Hypothalamus (tissue), 51 donors: ENCODE data around the gene ZNF140.
A peak's percentile ranks its signal among the peaks of the same experiment; 100 is the strongest.

Source experiments
- DNase-seq, 51 donors: peaks; one replicate each; lab custom pipeline; 2025; lab: John Stamatoyannopoulos, UW

ZNF140 gene

DNA sequence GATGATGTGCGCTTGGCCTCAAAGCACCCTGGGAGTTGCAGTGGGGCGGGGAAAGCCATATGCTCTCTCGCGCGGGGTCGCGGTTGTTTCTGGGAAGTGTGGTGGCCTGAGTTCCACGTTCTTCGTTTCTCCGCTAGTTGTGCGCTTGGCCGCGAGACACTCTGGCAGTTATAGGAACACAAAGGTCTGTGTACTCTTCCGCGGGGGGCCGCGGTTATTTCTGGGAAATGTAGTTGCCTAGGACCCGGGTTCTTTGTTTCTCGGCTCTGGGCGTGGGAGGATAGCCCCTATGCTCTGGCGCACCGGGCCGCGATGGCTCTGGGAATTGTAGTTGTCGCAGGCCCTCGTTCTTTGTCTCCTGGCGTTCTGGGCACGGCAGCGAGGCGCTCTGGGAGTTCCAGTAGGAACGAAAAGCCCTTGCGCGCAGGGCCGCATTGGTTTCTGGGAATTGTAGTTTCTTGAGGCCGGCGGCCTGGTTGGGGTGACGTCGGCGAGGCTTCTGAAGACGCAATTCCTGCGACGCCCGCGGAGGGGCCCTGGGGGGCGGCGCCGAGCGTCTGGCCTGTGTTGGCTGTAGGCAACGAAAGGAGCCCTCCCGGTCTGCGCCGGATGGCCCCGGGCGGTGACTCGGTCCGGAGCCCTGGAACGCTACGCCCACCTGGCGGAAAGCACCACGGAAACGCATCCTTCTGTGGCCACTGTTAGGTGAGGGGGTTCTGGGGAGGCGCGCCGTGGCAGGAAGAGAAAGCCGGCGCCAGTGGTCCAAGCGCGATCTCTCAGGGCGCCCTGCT lies at the start of gene ZNF140:
Gene ZNF140 (plus strand): TSS at position 556 of the 791 bp plus-strand sequence. CDS start 398 bp downstream, outside the sequence.
- peak; percentile 88 to 100 (median 98) for DNase-seq

DNA sequence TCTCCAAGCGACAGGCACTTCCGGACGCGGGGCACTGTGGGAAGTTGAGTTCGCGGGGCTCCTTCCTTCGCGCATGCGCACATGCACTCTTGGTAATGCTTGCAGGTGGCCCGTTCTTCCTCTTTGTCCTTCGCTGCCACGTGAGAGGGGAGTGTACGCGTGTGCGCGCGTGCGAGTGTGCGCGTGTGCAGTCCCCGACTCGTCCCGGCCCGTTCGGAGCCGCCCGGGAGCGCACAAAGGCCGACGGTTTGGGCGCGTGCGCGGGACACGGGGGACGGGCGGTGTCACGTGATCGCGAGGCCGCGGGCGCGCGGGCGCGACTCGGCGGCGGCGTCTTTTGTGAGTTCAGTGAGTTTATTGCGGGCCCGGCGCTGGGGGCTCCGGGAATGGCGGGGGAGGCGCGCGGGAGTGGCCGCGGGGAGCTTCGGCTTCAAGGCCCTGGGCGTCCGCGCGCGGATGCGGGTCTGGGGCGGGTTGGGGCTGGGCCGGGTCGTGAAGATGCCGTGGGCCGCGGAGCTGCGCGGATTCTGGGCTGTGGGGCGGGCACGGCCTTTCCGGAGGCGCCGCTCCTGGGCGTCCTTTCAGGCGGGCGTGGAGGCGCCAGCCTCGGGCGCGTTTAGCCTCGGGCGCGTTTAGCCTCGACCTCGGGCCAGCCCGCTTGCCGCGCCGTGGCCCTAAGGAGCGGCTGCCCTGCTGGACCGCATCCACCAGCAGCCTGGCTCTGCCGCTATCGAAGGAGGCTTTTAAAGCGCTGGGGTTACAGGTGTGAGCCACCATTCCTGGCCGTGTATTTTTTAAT lies 43.3 kb upstream of the ZNF140 start, which contains the start of gene ZNF84:
Gene ZNF84 (plus strand): TSS at position 303 of the 799 bp plus-strand sequence. CDS start 3,959 bp downstream, outside the sequence.
- peak; percentile 73 to 99 (median 91) for DNase-seq

DNA sequence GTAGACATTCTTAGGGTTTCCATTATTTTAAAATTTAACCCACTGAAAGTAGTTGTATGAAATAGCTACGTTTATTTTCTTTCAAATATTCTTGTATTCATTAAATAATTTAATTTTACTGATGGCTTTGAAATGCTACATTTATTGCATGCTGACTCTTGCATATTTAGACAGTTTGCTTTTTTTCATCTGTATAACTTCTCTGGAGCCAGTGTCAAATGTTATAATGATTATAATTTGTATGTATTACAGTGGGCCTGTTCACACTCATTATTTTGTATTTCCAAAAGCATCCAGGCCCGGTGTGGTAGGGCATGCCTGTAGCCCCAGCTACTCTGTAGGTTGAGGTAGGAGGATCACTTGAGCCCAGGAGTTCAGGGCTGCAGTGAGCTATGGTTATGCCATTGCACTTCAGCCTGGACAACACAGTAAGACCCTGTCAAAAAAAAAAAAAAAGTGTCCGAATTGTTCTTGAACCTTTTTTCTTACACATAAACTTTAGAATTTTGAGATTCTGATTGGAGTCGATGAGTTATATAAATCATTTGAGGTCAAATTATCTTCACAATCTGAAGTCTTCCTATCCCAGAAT lies 42.5 kb upstream of the ZNF140 start:
- no peak for DNase-seq

DNA sequence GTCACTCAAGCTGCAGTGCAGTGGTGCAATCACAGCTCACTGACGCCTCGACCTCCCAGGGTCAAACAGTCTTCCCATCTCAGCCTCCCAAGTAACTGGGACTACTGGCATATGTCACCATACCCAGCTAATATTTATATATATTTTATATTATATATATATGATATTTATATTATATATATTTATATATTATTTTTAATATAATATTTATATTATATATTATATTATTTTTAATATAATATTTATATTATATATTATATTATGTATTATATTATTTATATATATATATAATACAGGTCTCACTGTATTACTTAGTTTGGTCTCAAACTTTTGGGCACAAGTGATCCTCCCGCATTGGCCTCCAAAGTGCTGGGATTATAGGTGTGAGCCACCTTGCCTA lies 34.0 kb upstream of the ZNF140 start:
- no peak for DNase-seq

DNA sequence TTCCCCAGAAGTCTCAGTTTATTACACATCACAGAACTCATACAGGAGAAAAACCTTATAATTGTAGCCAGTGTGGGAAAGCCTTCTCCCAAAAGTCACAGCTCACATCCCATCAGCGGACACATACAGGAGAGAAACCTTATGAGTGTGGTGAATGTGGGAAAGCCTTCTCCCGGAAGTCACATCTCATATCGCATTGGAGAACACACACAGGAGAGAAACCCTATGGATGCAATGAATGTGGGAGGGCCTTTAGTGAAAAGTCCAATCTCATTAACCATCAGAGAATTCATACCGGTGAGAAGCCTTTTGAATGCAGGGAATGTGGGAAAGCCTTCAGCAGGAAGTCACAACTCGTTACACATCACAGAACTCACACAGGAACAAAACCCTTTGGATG lies 23.3 kb upstream of the ZNF140 start:
- DNase-seq = no peak

DNA sequence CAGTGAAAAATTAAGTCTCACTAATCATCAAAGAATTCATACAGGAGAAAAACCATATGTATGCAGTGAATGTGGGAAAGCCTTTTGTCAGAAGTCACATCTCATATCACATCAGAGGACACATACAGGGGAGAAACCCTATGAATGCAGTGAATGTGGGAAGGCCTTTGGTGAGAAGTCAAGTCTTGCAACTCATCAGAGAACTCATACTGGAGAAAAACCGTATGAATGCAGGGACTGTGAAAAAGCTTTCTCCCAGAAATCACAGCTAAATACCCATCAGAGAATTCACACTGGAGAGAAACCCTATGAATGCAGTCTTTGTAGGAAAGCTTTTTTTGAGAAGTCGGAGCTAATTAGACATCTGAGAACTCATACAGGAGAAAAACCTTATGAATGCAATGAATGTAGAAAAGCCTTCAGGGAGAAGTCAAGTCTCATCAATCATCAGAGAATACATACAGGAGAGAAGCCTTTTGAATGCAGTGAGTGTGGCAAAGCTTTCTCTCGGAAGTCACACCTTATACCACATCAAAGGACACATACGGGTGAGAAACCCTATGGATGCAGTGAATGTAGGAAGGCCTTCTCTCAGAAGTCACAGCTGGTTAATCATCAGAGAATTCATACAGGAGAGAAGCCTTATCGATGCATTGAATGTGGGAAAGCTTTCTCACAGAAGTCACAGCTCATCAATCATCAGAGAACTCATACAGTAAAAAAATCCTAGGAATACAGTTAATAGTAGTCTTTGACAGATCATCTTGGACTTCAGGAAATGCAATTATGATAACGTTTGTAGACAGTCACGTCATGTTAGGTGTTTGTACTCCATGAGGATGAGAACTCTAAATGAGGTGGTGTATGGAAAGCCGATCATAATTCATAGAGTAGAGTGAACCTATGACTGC lies 22.3 kb upstream of the ZNF140 start:
- DNase-seq = no peak

DNA sequence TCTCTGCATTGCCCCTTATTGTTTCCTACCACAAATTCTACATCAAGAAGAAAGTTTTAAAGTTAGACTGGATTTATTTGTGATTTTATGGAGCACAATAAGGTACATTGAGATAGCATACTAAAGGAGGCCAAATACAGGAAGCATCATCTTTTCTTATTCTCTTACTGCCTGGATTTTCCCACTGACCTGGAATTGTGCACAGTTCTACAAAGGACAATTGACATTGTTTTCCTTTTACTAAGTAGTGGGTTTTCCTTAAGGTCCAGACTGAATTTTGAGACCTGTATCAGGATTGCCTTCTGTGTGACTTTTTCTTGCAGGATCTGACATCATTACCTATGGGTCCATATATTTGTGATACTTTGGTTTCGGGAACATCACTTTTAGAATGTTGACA lies 18.8 kb upstream of the ZNF140 start:
- no peak for DNase-seq

DNA sequence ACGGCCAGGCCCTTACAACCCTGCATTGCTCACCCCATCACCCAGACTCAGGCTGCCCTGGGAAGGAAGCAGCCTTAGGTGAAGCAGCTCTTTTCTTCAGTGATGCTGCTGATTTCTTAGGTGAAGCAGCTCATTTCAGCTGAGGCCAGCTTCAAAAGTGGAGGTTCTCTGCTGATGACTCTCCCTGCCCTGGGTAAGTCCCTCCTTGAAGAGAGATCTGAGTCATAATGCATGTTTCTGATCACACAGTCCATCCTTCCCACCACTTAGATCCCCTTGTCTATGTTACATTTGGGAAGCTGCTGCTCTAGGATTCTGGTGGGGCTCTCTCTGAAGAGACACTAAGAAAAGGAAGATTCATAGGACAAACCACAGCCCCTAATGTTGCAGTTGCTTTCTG lies 17.2 kb upstream of the ZNF140 start:
- DNase-seq = no peak

DNA sequence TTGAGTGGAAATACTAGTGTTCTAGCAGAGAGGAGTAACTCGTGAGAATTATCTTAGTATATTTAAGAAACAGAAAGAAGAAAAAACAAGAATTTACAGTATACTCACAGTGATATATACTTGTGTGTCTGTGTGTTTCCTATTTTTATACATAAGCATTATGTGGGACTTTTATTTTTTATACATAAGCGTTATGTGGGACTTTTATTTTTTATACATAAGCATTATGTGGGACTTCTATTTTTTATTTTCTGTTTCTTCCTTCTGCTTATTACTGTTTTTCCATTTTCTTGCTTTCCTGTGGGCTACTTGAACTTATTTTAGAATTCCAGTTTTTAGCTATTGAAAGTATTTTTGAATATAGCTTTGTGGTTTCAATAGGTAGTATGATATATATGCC lies 6.9 kb upstream of the ZNF140 start:
- DNase-seq = no peak

DNA sequence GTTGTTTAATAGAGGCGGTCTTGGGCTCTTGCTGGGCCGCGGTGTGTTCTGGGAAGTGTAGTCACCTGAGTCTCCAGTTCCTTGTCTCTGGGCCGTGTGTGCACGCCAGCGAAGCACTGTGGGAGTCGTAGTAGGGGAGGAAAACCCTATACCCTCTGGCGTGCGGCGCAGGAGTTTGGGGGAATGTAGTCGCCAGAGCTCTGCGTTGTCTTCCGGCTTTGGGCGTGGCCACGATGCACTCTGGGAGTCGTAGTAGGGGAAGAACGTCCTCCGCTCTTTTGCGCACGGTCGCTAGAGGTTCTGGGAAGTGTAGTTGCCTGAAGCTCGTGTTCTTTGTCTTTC lies 726 bp upstream of the ZNF140 start:
- DNase-seq = peak in 49 of 51 donors; percentile 88 to 100 (median 98)

DNA sequence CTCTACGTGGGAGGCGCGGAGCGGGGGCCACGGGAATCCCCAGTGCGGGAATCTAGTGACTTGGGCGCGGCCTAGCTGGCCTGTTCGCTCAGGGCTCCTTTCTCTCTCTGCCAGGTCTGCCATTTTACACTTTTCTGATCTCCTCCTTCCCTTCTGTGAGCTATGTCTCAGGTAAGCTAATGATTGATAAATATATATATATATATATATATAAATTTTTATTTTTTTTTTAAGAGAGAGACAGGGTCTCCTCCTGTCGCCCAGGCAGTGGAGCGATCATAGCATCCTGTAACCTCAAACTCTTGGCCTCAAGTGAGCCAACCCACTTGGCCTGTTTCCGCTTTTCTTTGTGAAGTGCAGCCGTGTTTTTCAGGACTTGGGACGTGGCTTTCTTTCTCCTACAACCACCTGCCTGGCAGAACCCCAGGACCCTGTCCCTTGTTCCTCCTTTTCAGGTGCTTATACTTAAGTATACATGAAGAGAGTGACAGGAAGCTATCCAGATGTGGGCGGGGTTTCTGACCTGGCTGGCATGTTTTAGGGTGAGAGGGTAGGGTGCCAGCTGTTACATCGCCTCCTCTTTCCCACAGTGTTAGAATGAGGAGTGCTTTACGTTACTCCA lies 547 bp downstream of the ZNF140 start:
- peak in 1 of 51 donors; percentile 6 for DNase-seq

DNA sequence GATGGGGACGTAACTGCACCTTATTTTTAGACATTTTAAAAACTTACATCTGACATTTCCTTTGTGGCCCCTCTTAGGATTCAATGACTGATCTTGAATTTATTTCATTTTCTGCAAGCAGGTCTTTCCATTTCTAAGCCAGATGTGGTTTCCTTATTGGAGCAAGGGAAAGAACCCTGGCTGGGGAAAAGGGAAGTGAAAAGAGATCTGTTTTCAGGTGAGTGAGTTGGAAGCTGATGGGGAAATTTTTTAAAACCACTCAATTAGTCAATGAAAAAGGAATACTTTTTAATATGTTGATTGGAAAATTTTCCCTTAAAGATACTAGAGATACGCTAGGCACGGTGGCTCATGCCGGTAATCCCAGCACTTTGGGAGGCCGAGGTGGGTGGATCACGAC lies 2.6 kb downstream of the ZNF140 start:
- DNase-seq = no peak

DNA sequence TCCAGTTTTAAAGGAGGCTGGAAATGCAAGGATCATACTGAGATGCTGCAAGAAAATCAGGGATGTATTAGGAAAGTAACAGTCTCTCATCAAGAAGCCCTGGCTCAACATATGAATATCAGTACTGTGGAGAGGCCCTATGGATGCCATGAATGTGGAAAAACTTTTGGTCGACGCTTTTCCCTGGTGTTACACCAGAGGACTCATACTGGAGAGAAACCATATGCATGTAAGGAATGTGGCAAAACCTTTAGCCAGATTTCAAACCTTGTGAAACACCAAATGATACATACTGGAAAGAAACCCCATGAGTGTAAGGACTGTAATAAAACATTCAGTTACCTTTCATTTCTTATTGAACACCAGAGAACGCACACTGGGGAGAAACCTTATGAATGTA lies 24.9 kb downstream of the ZNF140 start:
- DNase-seq = no peak

DNA sequence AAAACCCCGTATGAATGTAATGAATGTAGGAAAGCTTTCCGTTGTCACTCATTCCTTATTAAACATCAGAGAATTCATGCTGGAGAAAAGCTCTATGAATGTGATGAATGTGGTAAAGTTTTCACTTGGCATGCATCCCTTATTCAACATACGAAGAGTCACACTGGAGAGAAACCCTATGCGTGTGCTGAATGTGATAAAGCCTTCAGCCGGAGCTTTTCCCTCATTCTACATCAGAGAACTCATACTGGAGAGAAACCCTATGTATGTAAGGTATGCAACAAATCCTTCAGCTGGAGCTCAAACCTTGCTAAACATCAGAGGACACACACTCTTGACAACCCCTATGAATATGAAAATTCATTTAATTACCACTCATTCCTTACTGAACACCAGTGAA lies 25.5 kb downstream of the ZNF140 start:
- DNase-seq = no peak

DNA sequence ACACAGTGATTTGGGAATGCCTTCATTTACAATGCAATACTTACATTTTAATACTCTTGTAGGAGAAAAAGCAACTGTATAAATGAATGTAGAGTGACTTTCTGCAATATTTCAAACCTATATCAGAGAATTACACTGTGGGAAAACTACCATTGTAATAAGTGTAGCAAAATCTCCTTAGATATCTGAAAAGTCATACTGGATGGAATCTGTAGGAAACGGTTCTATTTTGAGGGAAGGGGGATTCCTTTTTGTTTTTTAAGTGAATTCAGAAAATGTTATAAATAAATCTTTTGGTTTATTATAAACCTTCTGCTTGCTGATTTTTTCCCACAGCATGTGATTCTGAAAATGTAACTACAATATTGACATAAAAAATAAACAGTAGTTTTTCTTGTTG lies 26.4 kb downstream of the ZNF140 start:
- DNase-seq = no peak

DNA sequence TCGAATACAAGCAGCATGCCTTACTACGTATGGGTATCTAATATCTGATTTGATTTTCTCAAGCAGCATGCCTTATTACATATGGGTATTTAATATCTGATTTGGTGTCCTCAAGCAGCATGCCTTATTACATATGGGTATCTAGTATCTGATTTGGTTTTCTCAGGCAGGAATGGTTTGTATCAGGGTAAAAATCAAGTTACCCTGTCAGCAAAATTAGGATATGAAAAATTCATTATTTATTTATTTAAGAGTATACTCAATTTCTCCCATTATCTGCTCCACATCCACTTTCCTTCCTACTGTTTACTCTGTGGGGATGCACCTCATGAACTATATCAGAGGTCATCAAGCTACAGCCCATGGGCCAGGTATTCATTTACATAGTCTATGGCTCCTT lies 27.4 kb downstream of the ZNF140 start:
- DNase-seq = no peak

DNA sequence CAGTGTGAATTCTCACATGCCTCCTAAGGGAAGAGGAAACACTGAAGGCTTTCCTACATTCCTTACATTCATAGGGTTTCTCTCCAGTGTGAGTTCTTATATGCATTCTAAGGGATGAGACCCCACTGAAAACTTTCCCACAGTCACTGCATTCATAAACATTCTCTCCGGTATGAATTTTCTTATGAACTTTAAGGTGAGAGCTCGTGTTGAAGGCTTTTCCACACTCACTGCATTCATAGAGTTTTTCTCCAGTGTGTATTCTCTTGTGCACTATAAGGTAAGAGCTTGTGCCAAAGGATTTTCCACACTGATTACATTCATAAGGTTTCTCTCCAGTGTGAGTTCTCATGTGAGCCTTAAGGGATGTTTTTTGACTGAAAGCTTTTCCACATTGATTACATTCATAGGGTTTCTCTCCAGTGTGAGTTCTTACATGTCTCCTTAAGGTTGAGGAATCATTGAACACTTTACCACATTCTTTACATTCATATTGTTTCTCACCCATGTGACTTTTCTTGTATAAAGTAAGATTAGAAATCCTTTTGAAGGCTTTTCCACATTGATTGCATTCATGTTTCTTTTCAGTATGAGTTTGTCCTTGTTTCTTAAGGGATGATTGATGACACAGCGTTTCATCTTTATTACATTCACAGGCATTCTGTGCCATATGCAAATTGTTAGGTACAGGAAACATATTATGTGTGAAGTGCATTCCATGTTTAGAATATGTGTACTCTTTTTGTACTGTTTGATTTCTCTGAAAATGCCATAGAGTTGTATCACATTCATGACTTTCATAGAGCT lies 39.9 kb downstream of the ZNF140 start:
- no peak for DNase-seq

DNA sequence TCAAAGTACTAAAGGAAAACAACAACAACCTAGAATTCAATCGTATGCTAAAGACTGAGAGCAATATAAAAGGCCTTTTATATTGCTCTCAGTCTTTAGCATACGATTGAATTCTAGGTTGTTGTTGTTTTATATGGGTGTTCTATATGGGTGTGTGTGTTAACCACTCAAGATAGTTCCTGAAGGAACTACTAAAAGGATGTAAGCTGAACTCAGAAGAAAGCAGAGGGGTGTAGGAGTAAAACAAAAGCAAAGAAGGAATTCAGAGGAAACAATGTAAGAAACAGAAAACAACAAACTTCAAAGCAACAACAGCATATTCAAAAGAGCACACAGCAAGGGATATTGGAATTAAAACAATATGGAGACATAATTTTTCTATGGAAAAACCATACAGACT lies 44.0 kb downstream of the ZNF140 start:
- DNase-seq = no peak

DNA sequence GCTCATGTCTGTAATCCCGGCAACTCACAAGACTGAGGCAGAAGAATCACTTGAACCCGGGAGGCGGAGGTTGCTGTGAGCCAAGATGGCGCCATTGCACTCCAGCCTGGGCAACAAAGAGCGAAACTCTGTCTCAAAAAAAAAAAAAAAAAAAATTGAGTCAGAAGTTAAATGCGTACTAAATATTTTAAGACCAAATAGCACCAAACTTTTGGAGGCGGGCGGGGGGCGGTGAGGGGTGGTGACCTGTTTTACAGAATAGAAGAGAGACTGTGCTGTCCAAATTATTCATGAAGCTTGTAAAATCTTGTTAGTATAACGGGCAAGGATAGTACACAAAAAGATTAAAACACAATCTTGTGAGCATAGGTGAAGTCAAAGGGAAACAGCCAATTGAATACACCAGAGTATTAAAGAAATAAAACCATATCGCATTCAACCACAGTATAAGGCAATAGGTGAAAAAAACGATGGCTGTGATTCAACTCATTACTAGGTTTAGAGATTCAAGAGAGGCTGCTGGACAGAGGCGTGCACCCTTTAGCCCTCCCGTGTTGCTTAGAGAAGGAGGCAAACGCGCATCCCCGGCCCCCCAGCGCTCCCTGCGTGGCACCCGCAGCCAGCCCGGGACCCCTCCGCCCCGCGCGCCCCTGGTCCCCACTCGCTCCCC lies 48.8 kb downstream of the ZNF140 start:
- DNase-seq = peak in 1 of 51 donors; percentile 0
